Type B pancreatic cell (in vitro differentiated cells): ENCODE results near the gene P2RY1. TPM values are rescaled to one million over a fixed set of nuclear protein-coding genes. Genes with fewer than 3 reads are reported as not detected.

Experiments
- DNase-seq: peaks from one replicate; pipeline ENCODE4 v3.0.0; 2021; ENCODE audit warnings: mixed read lengths; ENCODE audit not compliant: unreplicated experiment; ENCODE audit errors: extremely low spot score
- H3K27ac Mint-ChIP-seq: 2 replicates; pipeline ENCODE4 v1.8.0; 2021; ENCODE audit warnings: mild to moderate bottlenecking, mixed read lengths
- H3K27me3 Mint-ChIP-seq: 2 replicates; pipeline ENCODE4 v1.8.0; 2021; ENCODE audit warnings: mixed read lengths
- H3K36me3 Mint-ChIP-seq: 2 replicates; pipeline ENCODE4 v1.8.0; 2021; ENCODE audit warnings: mixed read lengths
- H3K4me1 Mint-ChIP-seq: one replicate; pipeline ENCODE4 v1.8.0; 2021; ENCODE audit warnings: mixed read lengths; ENCODE audit not compliant: unreplicated experiment
- H3K4me3 Mint-ChIP-seq: 2 replicates; pipeline ENCODE4 v1.8.0; 2021; ENCODE audit warnings: mild to moderate bottlenecking, mixed read lengths
- H3K9me3 Mint-ChIP-seq: 2 replicates; pipeline ENCODE4 v1.8.0; 2021; ENCODE audit warnings: mixed read lengths
- total RNA-seq: library from RNA; stranded (reverse); gene quantifications from 2 replicates; pipeline ENCODE4 v1.2.1, GENCODE V29; 2021; ENCODE audit warnings: low replicate concordance
- TF ChIP-seq, protein P1 (sequence below): fragments of 200-600 bp; sonication (generic); conservative IDR thresholded peaks from 2 replicates; pipeline ENCODE4 v1.5.0; 2021; ENCODE audit warnings: antibody characterized with exemption, mild to moderate bottlenecking

Gene P2RY1
- total RNA-seq, 1 donor from 2014 or later = 3.6 TPM

- H3K27ac Mint-ChIP-seq = no peak overlapping the region
- H3K4me3 Mint-ChIP-seq = no peak overlapping the region
- TF ChIP-seq, protein P1, sequence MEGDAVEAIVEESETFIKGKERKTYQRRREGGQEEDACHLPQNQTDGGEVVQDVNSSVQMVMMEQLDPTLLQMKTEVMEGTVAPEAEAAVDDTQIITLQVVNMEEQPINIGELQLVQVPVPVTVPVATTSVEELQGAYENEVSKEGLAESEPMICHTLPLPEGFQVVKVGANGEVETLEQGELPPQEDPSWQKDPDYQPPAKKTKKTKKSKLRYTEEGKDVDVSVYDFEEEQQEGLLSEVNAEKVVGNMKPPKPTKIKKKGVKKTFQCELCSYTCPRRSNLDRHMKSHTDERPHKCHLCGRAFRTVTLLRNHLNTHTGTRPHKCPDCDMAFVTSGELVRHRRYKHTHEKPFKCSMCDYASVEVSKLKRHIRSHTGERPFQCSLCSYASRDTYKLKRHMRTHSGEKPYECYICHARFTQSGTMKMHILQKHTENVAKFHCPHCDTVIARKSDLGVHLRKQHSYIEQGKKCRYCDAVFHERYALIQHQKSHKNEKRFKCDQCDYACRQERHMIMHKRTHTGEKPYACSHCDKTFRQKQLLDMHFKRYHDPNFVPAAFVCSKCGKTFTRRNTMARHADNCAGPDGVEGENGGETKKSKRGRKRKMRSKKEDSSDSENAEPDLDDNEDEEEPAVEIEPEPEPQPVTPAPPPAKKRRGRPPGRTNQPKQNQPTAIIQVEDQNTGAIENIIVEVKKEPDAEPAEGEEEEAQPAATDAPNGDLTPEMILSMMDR = no peak
- H3K4me1 Mint-ChIP-seq = no peaks in the 10 kb centered on the region
- no peak for DNase-seq
- H3K27me3 Mint-ChIP-seq = no peaks in the 10 kb centered on the region
- H3K36me3 Mint-ChIP-seq = no peaks in the 10 kb centered on the region
- peaks cover 4% of the 10 kb centered on the region for H3K9me3 Mint-ChIP-seq
These were observed 37.0 kb upstream of the P2RY1 start for GRCh38 chr3:152797751-152798432.

DNA sequence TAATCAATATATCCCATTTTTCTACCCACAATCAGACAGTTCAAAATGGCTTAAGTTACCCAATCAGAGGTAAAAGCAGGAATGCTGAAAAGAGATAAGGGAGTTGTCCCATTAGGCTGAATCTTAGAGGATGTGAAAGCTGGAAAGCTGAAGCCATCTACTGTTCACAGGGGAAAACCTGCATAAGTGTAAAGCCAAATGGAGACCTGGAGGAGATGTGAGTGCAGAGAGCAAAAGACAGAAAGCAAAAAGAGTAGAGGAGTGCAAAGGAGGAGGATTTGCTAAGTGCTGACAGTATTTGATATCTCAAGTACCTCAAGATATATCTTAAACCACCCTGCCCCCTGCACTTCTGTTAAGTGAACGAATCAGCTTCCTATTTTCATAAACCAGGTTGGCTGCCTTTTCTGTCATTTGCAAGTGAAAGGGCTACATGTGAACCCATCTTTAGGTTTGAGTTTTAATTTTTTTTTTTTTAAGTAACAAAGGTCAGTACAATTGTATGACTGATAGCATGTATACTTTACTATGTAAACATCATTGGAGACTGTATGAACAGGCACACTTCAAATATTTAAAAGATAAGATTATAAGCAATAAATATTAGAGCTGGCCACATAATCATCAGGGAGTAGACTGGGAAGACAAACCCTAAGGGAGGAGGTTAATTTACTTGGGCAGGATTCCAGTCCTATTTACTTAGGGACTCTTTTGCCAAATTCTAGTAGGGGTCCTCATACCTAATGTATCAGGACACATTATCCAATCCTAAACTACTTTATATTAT lies 22.8 kb upstream of the P2RY1 start:
- no peaks in the 10 kb centered on the region for H3K27me3 Mint-ChIP-seq
- TF ChIP-seq, protein P1 = no peak
- no peaks in the 10 kb centered on the region for H3K36me3 Mint-ChIP-seq
- H3K9me3 Mint-ChIP-seq = no peaks in the 10 kb centered on the region
- DNase-seq = no peak
- H3K4me3 Mint-ChIP-seq = no peak overlapping the region
- H3K4me1 Mint-ChIP-seq = no peaks in the 10 kb centered on the region
- H3K27ac Mint-ChIP-seq = no peak overlapping the region

GRCh38 chr3:152817400-152817799 lies 17.5 kb upstream of the P2RY1 start:
- no peaks in the 10 kb centered on the region for H3K36me3 Mint-ChIP-seq
- H3K27ac Mint-ChIP-seq = no peak overlapping the region
- H3K9me3 Mint-ChIP-seq = no peaks in the 10 kb centered on the region
- H3K4me3 Mint-ChIP-seq = no peak overlapping the region
- DNase-seq = no peak
- no peaks in the 10 kb centered on the region for H3K27me3 Mint-ChIP-seq
- no peaks in the 10 kb centered on the region for H3K4me1 Mint-ChIP-seq
- TF ChIP-seq, protein P1 = no peak

- Mint-ChIP-seq H3K27ac (no peak overlapping the region), H3K4me3 (no peak overlapping the region), H3K36me3 (no peaks in the 10 kb centered on the region), H3K4me1 (no peaks in the 10 kb centered on the region), H3K9me3 (no peaks in the 10 kb centered on the region), H3K27me3 (no peaks in the 10 kb centered on the region)
- no peak for DNase-seq
- TF ChIP-seq, protein P1 = no peak
These were observed 16.9 kb upstream of the P2RY1 start for GRCh38 chr3:152818027-152818426.

DNA sequence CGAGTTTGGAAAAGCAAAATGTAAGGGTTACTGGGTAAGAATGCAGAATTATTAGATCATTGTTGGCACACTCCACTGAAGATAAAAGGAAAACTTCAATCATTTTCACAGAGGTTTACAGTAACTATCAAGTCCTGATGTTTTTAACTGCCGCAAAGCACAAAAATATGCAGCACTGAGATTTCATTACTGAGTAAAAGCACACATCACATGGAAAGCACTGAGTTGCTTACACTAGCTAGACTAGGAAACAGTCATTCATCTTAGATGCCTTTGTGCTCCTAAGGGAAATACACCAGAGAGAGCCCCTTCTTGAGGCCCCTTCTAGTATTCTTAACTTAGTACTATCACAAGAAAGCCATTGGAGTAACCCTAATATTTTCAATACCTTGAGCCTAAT lies 11.8 kb upstream of the P2RY1 start:
- Mint-ChIP-seq H3K4me3 (no peak overlapping the region), H3K9me3 (no peaks in the 10 kb centered on the region), H3K27me3 (no peaks in the 10 kb centered on the region), H3K27ac (no peak overlapping the region), H3K4me1 (no peaks in the 10 kb centered on the region), H3K36me3 (no peaks in the 10 kb centered on the region)
- no peak for DNase-seq
- TF ChIP-seq, protein P1 = no peak
